Loucy (cell line): ENCODE data around the gene IFNA2.

Experiments used
- CTCF ChIP-seq: fragments of 200-600 bp; sonication (generic); conservative IDR thresholded peaks from 2 replicates; pipeline ENCODE4 v1.5.1; 2014; ENCODE audit warnings: mild to moderate bottlenecking, antibody characterized with exemption, low read length
- EZH2phosphoT487 ChIP-seq: fragments of 200-600 bp; IDR thresholded peaks from 2 replicates; pipeline ENCODE4 v1.6.1; 2018; ENCODE audit warnings: antibody characterized with exemption, mild to moderate bottlenecking, moderate library complexity, borderline replicate concordance

DNA sequence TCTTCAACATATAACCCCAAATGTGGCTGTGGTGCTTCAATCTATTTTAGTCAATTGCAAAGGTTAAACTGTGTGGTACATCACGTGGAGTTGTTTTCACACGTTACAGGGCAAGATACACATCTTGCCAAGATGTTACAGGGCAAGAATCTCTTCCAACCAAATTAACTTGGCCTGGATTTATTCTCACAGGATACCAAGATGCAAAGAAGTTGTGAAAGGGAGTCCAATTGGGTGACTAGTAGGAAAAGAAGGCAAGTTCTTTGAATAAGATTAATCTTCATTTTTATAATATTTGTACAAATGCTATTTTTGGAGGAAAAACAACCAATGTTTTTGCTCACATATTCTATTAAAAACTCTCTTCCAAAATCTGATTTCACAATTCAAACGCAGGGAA, 18.9 kb upstream of the IFNA2 start:
- TF ChIP-seq CTCF, result no peak
- TF ChIP-seq EZH2phosphoT487, result no peak
